Measurements from ENCODE around the gene CTSH. TPM values are rescaled to one million over a fixed set of nuclear protein-coding genes. Genes with fewer than 3 reads are reported as not detected.

CTSH gene, protein sequence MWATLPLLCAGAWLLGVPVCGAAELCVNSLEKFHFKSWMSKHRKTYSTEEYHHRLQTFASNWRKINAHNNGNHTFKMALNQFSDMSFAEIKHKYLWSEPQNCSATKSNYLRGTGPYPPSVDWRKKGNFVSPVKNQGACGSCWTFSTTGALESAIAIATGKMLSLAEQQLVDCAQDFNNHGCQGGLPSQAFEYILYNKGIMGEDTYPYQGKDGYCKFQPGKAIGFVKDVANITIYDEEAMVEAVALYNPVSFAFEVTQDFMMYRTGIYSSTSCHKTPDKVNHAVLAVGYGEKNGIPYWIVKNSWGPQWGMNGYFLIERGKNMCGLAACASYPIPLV
- total RNA-seq (2022) = 327 and 433 TPM in 2 replicates
- Bru-seq, nascent RNA = percentile 79 among the genes with signal in this experiment
- BruChase-seq, experiment 1, labeled RNA remaining after a 6-hour chase = percentile 83 among the genes with signal in this experiment
- percentile 70 among the genes with signal in this experiment for BruChase-seq, experiment 2, labeled RNA remaining after a 2-hour chase
- long read RNA-seq, transcript CTSH-201 (12 exons, 2,190 nt) = major isoform, 370 of 438 reads
- long read RNA-seq, partial matches to known transcripts = 12 of 438 reads
- long read RNA-seq, other reads (novel, unspliced or antisense) = 54 of 438 reads

DNA sequence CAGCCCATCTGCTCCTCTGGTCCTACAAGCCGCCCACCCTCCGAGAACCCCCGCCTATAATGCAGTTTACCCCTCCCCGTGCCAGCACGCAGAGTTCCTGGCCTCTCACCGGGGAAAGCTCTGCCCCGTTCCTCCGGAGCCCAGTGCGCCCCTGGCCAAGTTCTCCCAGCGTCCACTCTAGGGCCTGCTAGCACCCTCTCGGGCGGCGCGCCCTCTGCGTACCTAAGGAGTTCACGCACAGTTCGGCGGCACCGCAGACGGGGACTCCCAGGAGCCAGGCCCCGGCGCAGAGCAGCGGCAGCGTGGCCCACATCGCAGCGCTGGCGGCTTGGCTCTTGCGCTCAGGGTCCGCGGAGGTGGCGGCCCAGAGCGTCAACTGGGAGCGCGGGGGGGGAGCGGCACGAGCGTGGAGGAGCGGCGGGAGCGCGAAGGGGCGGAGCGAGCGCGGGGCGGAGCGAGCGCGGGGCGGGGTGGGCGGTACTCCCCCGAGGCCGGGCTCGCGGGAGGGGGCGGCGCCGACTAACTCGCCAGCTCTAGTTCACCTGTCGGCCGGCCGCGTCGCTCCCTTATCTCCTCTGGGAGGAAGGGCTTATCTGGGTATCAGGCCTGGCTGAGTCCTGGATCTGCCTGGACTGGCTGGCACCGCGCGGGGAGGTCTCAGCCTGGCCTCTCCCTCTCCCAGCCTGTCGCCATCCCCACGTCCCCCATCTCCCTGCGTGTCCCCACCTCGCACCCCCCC is at the start of gene CTSH:
Gene CTSH (minus strand): TSS at position 378 of the 739 bp plus-strand sequence. CDS start 65 bp downstream, at position 313.
- peaks cover 28% of the 10 kb centered on the region for H3K36me3 Mint-ChIP-seq (ENCODE audit: insufficient read depth, unreplicated experiment)
- TF ChIP-seq, protein P1, sequence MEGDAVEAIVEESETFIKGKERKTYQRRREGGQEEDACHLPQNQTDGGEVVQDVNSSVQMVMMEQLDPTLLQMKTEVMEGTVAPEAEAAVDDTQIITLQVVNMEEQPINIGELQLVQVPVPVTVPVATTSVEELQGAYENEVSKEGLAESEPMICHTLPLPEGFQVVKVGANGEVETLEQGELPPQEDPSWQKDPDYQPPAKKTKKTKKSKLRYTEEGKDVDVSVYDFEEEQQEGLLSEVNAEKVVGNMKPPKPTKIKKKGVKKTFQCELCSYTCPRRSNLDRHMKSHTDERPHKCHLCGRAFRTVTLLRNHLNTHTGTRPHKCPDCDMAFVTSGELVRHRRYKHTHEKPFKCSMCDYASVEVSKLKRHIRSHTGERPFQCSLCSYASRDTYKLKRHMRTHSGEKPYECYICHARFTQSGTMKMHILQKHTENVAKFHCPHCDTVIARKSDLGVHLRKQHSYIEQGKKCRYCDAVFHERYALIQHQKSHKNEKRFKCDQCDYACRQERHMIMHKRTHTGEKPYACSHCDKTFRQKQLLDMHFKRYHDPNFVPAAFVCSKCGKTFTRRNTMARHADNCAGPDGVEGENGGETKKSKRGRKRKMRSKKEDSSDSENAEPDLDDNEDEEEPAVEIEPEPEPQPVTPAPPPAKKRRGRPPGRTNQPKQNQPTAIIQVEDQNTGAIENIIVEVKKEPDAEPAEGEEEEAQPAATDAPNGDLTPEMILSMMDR (IDR thresholded peaks at IDR 0.05; ENCODE audit: unreplicated experiment) = no peak
- H3K27me3 Mint-ChIP-seq (ENCODE audit: unreplicated experiment) = no peaks in the 10 kb centered on the region
- CTCF ChIA-PET = interaction anchor here (0.6 to 1.6 kb wide), 8 partner anchors 16 to 240 kb away, joined by 3 to 12 read pairs (median 4); no protein-coding TSS in a partner anchor
- no TSS peak for BruUV-seq (replicated peaks)
- H3K4me1 Mint-ChIP-seq (ENCODE audit: low read depth, unreplicated experiment) = peaks cover 19% of the 10 kb centered on the region
- H3K27ac Mint-ChIP-seq (ENCODE audit: unreplicated experiment) = peak within 1 kb of the TSS; percentile 82
- peak within 1 kb of the TSS; percentile 100 for H3K4me3 Mint-ChIP-seq (ENCODE audit: low read depth, unreplicated experiment)
- intact Hi-C loops (cut with micrococcal nuclease; ENCODE audit: unreplicated experiment) = loop anchor here (1.0 kb wide), 1 partner anchor 34 kb away; no protein-coding TSS in a partner anchor
- peak; percentile 97 for DNase-seq
- H3K9me3 Mint-ChIP-seq (ENCODE audit: low read depth, unreplicated experiment) = no peaks in the 10 kb centered on the region

DNA sequence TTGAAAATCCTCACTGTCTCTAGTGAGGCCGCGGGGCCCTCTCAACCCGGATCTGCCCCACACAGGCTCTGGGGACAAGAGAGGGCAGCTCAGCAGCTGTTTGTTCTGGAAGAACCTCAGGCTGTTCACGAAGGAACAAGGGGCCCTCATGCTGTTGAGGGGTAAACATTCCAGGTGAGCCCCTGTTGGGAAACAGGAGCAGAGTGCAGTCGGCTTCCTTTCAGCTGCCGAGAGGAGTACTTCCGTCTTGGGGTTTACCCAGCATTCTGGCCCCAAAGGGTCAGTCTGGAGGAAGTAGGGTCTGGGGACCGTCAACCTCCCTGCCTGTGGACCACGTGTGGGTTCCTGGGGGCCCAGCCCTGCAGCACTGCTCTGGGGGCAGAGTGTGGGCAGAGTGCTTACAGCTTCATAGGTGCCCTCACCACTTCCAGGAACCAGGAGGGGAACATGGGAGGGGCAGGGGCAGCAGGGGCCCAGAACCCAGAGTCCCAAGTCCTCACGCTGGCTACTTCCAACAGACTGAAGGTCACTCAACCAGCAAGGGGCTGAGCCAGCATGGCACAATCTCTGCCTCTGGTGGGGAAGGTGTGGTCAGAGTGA is 49.2 kb upstream of the CTSH start:
- CTCF ChIA-PET = interaction anchor here (1.2 kb wide), 1 partner anchor 15 kb away, joined by 3 read pairs; no protein-coding TSS in a partner anchor
- no TSS peak for BruUV-seq (replicated peaks)
- no peak overlapping the region for H3K4me3 Mint-ChIP-seq (ENCODE audit: low read depth, unreplicated experiment)
- peaks cover 30% of the 10 kb centered on the region for H3K4me1 Mint-ChIP-seq (ENCODE audit: low read depth, unreplicated experiment)
- H3K36me3 Mint-ChIP-seq (ENCODE audit: insufficient read depth, unreplicated experiment) = peaks cover under 1% of the 10 kb centered on the region
- intact Hi-C loops (cut with micrococcal nuclease; ENCODE audit: unreplicated experiment) = no loop called here
- TF ChIP-seq, protein P1 (IDR thresholded peaks at IDR 0.05; ENCODE audit: unreplicated experiment) = no peak
- H3K9me3 Mint-ChIP-seq (ENCODE audit: low read depth, unreplicated experiment) = no peaks in the 10 kb centered on the region
- H3K27me3 Mint-ChIP-seq (ENCODE audit: unreplicated experiment) = no peaks in the 10 kb centered on the region
- H3K27ac Mint-ChIP-seq (ENCODE audit: unreplicated experiment) = no peak overlapping the region
- no peak for DNase-seq

DNA sequence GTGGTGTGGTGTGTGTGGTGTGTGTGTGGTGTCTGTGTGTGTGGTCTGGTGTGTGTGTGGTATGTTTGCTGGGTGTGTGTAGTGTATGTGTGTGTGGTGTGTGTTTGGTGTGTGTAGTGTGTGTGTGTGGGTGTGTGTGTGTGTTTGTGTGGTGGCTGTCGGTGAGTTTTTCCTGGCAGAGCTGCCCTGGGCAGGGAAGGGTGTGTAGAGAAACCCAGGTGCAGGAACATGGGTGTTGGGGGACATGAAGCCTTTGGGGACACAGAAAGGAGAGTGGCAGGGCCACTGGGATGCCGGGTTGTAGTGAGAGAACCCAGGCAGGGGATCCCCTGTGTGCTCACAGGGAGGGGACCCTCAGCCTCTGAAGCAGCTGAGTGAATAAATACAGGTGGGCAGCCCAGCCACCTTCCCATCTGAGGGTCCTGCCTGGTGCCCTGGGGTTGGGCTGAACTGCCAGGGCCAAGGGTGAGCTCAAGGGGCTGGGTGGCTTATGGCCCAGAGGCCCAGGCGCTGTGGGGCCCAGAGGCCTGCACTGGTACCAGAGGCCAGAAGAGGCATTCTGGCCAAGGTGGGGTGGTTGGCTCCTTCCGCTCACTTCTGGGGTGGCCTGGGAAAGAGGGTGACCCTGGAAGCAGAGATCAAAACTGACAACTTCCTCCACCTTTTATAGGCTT is 48.5 kb upstream of the CTSH start:
- Mint-ChIP-seq H3K27me3 (ENCODE audit: unreplicated experiment) (no peaks in the 10 kb centered on the region), H3K27ac (ENCODE audit: unreplicated experiment) (no peak overlapping the region), H3K4me3 (ENCODE audit: low read depth, unreplicated experiment) (no peak overlapping the region), H3K4me1 (ENCODE audit: low read depth, unreplicated experiment) (peaks cover 34% of the 10 kb centered on the region), H3K9me3 (ENCODE audit: low read depth, unreplicated experiment) (no peaks in the 10 kb centered on the region), H3K36me3 (ENCODE audit: insufficient read depth, unreplicated experiment) (peaks cover 7% of the 10 kb centered on the region)
- CTCF ChIA-PET = no interaction called here
- intact Hi-C loops (cut with micrococcal nuclease; ENCODE audit: unreplicated experiment) = no loop called here
- TF ChIP-seq, protein P1 (IDR thresholded peaks at IDR 0.05; ENCODE audit: unreplicated experiment) = no peak
- no TSS peak for BruUV-seq (replicated peaks)
- DNase-seq = no peak

All from Calu3 (cell line).